Measurements from ENCODE around the gene TBL1X.

TBL1X gene

GRCh38 chrX:9520217-9520590, 55.3 kb downstream of the TBL1X start:
- no peaks in the 10 kb centered on the region for H3K36me3 ChIP-seq (ENCODE audit: insufficient read depth, low read length)
- peaks cover 11% of the 10 kb centered on the region; the same call in 1 of the 2 replicates for H3K4me1 ChIP-seq (ENCODE audit: insufficient read depth, low read length)
- H3K9ac ChIP-seq (ENCODE audit: low read depth, low read length): no peak overlapping the region
- no peak overlapping the region for H3K4me3 ChIP-seq (ENCODE audit: low read length)
- no peaks in the 10 kb centered on the region for H3K9me3 ChIP-seq (ENCODE audit: insufficient read depth, low read depth, low read length)
- H3K27ac ChIP-seq (ENCODE audit: low read depth, low read length): no peak overlapping the region
- WGBS: 58% methylated on average over 6 of the region's 6 CpGs
- no peaks in the 10 kb centered on the region for H3K27me3 ChIP-seq (ENCODE audit: insufficient read depth, low read length)

GRCh38 chrX:9522378-9523155, 57.7 kb downstream of the TBL1X start:
- peaks cover 29% of the 10 kb centered on the region for H3K4me1 ChIP-seq (ENCODE audit: insufficient read depth, low read length)
- WGBS: 92% methylated on average over 7 of the region's 7 CpGs
- no peak overlapping the region for H3K27ac ChIP-seq (ENCODE audit: low read depth, low read length)

DNA sequence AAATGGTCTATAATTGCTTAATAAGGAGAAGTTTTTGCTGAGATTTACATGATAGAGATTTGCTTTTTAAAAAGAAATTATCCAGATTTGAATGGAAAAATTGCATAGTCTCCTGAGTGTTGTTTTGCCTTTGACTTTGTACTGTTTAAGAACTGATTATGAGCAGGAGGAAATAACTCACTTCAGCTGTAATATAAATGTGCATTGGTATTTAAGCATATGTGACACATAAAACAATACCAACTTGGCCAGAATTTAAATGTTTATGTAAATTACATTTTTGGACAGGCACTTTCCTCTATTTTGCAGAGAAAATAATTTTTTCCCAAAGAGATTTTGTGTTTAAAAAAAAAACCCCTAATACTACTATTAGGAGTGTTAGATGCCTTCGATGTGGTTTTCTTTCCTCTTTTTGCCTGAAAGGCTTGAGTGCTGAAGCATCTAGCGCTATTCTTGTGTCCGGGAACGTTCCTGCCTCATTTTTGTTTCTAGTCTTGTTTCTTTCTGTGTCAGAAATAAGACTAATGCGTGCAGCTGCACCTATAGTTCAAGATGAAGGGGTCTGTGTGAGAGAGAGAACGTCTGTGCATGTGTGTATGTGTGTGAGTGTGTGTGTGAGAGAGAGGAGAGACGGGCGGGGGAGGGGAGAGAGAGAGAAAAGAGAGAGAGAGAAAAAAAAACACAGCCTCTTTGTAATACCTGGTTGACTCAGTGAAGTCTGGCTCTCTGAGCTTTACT, 60.8 kb downstream of the TBL1X start:
- Histone ChIP-seq H3K9me3 (ENCODE audit: insufficient read depth, low read depth, low read length) (no peaks in the 10 kb centered on the region), H3K9ac (ENCODE audit: low read depth, low read length) (no peak overlapping the region), H3K27ac (ENCODE audit: low read depth, low read length) (no peak overlapping the region), H3K27me3 (ENCODE audit: insufficient read depth, low read length) (no peaks in the 10 kb centered on the region), H3K4me1 (ENCODE audit: insufficient read depth, low read length) (peaks cover 34% of the 10 kb centered on the region), H3K36me3 (ENCODE audit: insufficient read depth, low read length) (no peaks in the 10 kb centered on the region), H3K4me3 (ENCODE audit: low read length) (no peak overlapping the region)
- 33% methylated on average over 8 of the region's 8 CpGs for WGBS

More at GRCh38 chrX:9522378-9523155, 57.7 kb downstream of the TBL1X start:
- H3K9ac ChIP-seq (ENCODE audit: low read depth, low read length): no peak overlapping the region
- H3K36me3 ChIP-seq (ENCODE audit: insufficient read depth, low read length): no peaks in the 10 kb centered on the region
- H3K9me3 ChIP-seq (ENCODE audit: insufficient read depth, low read depth, low read length): no peaks in the 10 kb centered on the region
- H3K4me3 ChIP-seq (ENCODE audit: low read length): no peak overlapping the region
- H3K27me3 ChIP-seq (ENCODE audit: insufficient read depth, low read length): no peaks in the 10 kb centered on the region

- H3K27ac ChIP-seq (ENCODE audit: low read depth, low read length): no peak overlapping the region
- H3K9me3 ChIP-seq (ENCODE audit: insufficient read depth, low read depth, low read length): no peaks in the 10 kb centered on the region
- H3K27me3 ChIP-seq (ENCODE audit: insufficient read depth, low read length): no peaks in the 10 kb centered on the region
- H3K4me1 ChIP-seq (ENCODE audit: insufficient read depth, low read length): peaks cover 35% of the 10 kb centered on the region
- H3K4me3 ChIP-seq (ENCODE audit: low read length): no peak overlapping the region
- H3K9ac ChIP-seq (ENCODE audit: low read depth, low read length): no peak overlapping the region
- H3K36me3 ChIP-seq (ENCODE audit: insufficient read depth, low read length): no peaks in the 10 kb centered on the region
- WGBS: 73% methylated on average over 14 of the region's 14 CpGs
Measured at GRCh38 chrX:9526965-9527364, 62.1 kb downstream of the TBL1X start.

GRCh38 chrX:9528498-9528897, 63.6 kb downstream of the TBL1X start:
- WGBS: 72% methylated on average over 6 of the region's 7 CpGs
- H3K4me1 ChIP-seq (ENCODE audit: insufficient read depth, low read length): peaks cover 45% of the 10 kb centered on the region
- no peak overlapping the region for H3K9ac ChIP-seq (ENCODE audit: low read depth, low read length)
- no peaks in the 10 kb centered on the region for H3K36me3 ChIP-seq (ENCODE audit: insufficient read depth, low read length)
- H3K27me3 ChIP-seq (ENCODE audit: insufficient read depth, low read length): no peaks in the 10 kb centered on the region
- no peaks in the 10 kb centered on the region for H3K9me3 ChIP-seq (ENCODE audit: insufficient read depth, low read depth, low read length)
- no peak overlapping the region for H3K4me3 ChIP-seq (ENCODE audit: low read length)
- peak overlapping the region; percentile 74; the same call in 1 of the 2 replicates for H3K27ac ChIP-seq (ENCODE audit: low read depth, low read length)

DNA sequence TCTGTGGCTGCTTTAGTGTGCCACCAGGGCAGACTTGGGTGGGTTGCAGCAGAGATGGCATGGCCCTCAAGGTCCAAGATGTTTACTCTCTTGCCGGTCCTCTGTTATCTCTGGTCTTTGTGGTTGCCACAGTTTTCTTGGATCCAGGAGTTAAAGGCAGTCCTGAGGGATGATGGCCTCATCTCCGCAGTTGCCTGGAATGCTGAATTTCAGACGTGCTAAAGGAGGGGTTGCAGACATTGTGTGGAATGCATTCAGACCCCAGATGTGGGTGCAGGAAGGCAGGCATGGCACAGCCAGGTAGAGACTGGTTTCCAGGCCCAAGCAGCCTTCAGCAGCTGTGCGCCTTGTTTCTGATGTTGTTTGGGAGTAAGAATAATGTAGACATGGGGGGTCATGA, 64.4 kb downstream of the TBL1X start:
- Histone ChIP-seq H3K9ac (ENCODE audit: low read depth, low read length) (no peak overlapping the region; the same call in 1 of the 2 replicates), H3K27ac (ENCODE audit: low read depth, low read length) (peak overlapping the region; percentile 74; the same call in 1 of the 2 replicates), H3K27me3 (ENCODE audit: insufficient read depth, low read length) (no peaks in the 10 kb centered on the region), H3K36me3 (ENCODE audit: insufficient read depth, low read length) (no peaks in the 10 kb centered on the region), H3K9me3 (ENCODE audit: insufficient read depth, low read depth, low read length) (no peaks in the 10 kb centered on the region), H3K4me3 (ENCODE audit: low read length) (no peak overlapping the region), H3K4me1 (ENCODE audit: insufficient read depth, low read length) (peaks cover 52% of the 10 kb centered on the region)
- 57% methylated on average over 4 of the region's 4 CpGs for WGBS

DNA sequence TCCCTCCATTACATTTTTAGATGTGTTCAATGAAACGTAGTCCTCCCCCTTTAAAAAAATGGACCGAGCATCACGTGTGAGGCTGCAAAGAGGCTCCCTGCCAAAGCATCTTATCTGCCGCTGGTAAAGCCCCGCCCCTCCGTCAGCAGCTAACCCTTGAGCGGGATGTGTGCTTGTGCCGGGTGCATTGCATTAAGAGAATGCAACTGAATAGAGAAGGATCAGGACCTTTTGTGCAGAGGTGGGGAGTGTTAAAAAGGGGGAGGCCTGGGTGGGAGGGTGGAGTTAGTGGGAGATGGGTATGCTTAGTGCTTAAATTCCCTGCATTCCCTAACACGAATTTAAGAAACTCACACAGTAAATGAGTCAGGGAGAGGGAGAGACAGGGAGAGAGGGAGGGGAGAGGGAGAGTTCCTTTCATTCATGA, 66.0 kb downstream of the TBL1X start:
- no peaks in the 10 kb centered on the region for H3K36me3 ChIP-seq (ENCODE audit: insufficient read depth, low read length)
- no peaks in the 10 kb centered on the region for H3K9me3 ChIP-seq (ENCODE audit: insufficient read depth, low read depth, low read length)
- H3K27ac ChIP-seq (ENCODE audit: low read depth, low read length): peak overlapping the region; percentile 78; the same call in 1 of the 2 replicates
- 1% methylated on average over 8 of the region's 9 CpGs for WGBS
- H3K27me3 ChIP-seq (ENCODE audit: insufficient read depth, low read length): no peaks in the 10 kb centered on the region
- peak overlapping the region; percentile 5; the same call in 1 of the 2 replicates for H3K4me3 ChIP-seq (ENCODE audit: low read length)
- H3K4me1 ChIP-seq (ENCODE audit: insufficient read depth, low read length): peaks cover 62% of the 10 kb centered on the region
- no peak overlapping the region for H3K9ac ChIP-seq (ENCODE audit: low read depth, low read length)

- H3K9ac ChIP-seq (ENCODE audit: low read depth, low read length): no peak overlapping the region
- no peak overlapping the region for H3K4me3 ChIP-seq (ENCODE audit: low read length)
- no peaks in the 10 kb centered on the region for H3K9me3 ChIP-seq (ENCODE audit: insufficient read depth, low read depth, low read length)
- no peak overlapping the region for H3K27ac ChIP-seq (ENCODE audit: low read depth, low read length)
- no peaks in the 10 kb centered on the region for H3K27me3 ChIP-seq (ENCODE audit: insufficient read depth, low read length)
- no peaks in the 10 kb centered on the region for H3K36me3 ChIP-seq (ENCODE audit: insufficient read depth, low read length)
- 81% methylated on average over 12 of the region's 12 CpGs for WGBS
- peaks cover 53% of the 10 kb centered on the region for H3K4me1 ChIP-seq (ENCODE audit: insufficient read depth, low read length)
Measured at GRCh38 chrX:9532349-9532748, 67.5 kb downstream of the TBL1X start.

DNA sequence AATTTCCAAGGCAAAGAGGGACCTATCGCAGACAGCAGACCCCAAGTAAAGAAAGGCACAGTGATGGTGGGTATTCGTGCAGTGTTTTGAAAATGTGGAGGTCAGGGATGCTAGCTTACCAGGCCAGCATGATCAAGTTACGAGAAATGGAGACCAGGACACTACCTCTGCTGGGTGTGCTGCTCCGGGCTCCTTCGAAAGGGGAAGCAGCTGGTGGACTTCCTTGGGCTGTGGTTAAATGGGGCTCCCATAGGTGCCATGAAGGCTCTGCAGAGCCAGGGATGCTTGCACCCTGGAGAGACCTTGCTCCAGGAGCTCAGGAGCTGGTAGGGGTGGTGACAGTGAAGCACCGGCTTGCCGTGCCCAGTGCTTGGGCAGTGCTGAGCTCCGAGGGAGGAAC, 68.8 kb downstream of the TBL1X start:
- no peaks in the 10 kb centered on the region for H3K27me3 ChIP-seq (ENCODE audit: insufficient read depth, low read length)
- H3K9me3 ChIP-seq (ENCODE audit: insufficient read depth, low read depth, low read length): no peaks in the 10 kb centered on the region
- no peak overlapping the region for H3K9ac ChIP-seq (ENCODE audit: low read depth, low read length)
- H3K36me3 ChIP-seq (ENCODE audit: insufficient read depth, low read length): no peaks in the 10 kb centered on the region
- 88% methylated on average over 8 of the region's 8 CpGs for WGBS
- H3K4me3 ChIP-seq (ENCODE audit: low read length): no peak overlapping the region
- H3K27ac ChIP-seq (ENCODE audit: low read depth, low read length): no peak overlapping the region
- peaks cover 53% of the 10 kb centered on the region for H3K4me1 ChIP-seq (ENCODE audit: insufficient read depth, low read length)

DNA sequence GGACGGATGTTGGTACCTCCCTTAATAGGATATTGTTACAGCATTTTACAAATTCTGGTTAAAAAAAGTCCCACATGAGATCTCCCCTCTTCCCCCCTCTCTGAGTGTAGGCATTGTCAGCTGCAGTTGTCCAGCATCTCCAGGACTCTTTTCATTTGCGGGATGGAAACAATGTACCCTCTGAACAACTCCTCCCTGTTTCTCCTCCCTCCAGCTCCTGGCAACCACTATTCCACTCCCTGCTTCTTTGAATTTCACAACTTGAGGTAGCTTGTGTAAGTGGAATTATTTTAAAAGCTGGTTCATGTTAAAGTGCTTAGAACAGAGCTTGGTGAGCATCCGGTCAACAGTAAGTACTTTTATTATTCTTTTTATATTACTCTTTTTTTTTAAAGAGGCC, 69.8 kb downstream of the TBL1X start:
- Histone ChIP-seq H3K27me3 (ENCODE audit: insufficient read depth, low read length) (no peaks in the 10 kb centered on the region), H3K27ac (ENCODE audit: low read depth, low read length) (no peak overlapping the region), H3K4me3 (ENCODE audit: low read length) (no peak overlapping the region), H3K9ac (ENCODE audit: low read depth, low read length) (no peak overlapping the region), H3K9me3 (ENCODE audit: insufficient read depth, low read depth, low read length) (no peaks in the 10 kb centered on the region), H3K36me3 (ENCODE audit: insufficient read depth, low read length) (no peaks in the 10 kb centered on the region), H3K4me1 (ENCODE audit: insufficient read depth, low read length) (peaks cover 44% of the 10 kb centered on the region)
- 31% methylated on average over 1 of the region's 3 CpGs for WGBS

GRCh38 chrX:9535101-9535500, 70.2 kb downstream of the TBL1X start:
- Histone ChIP-seq H3K4me1 (ENCODE audit: insufficient read depth, low read length) (peaks cover 42% of the 10 kb centered on the region), H3K27me3 (ENCODE audit: insufficient read depth, low read length) (no peaks in the 10 kb centered on the region), H3K27ac (ENCODE audit: low read depth, low read length) (no peak overlapping the region), H3K36me3 (ENCODE audit: insufficient read depth, low read length) (no peaks in the 10 kb centered on the region), H3K9me3 (ENCODE audit: insufficient read depth, low read depth, low read length) (no peaks in the 10 kb centered on the region), H3K9ac (ENCODE audit: low read depth, low read length) (no peak overlapping the region), H3K4me3 (ENCODE audit: low read length) (no peak overlapping the region)
- 54% methylated on average over 4 of the region's 4 CpGs for WGBS

Data from HUES64 (cell line).